Neural cell (in vitro differentiated cells): Measurements from ENCODE around the gene SPATA31E1. TPM values are rescaled to one million over a fixed set of nuclear protein-coding genes. Genes with fewer than 3 reads are reported as not detected.

Experiments used
- H2AFZ ChIP-seq: fragments of 200-600, 300-800 bp; sonication (generic), shearing (Covaris generic); 2 replicates; pipeline ENCODE4 v1.6.0; 2014; ENCODE audit warnings: low read depth, mild to moderate bottlenecking, antibody characterized with exemption, low read length, moderate library complexity
- H3F3A ChIP-seq: fragments of 200-600 bp; shearing (Covaris generic); 2 replicates; pipeline ENCODE4 v1.6.1; 2016; ENCODE audit warnings: mild to moderate bottlenecking, moderate library complexity, mixed read lengths, antibody characterized with exemption, low read length; ENCODE audit not compliant: insufficient read depth, poor library complexity, severe bottlenecking
- H3K27ac ChIP-seq: fragments of 200-600, 300-800 bp; sonication (generic), shearing (Covaris generic); 2 replicates; pipeline ENCODE4 v1.5.1; 2014; ENCODE audit warnings: mild to moderate bottlenecking, low read length, moderate library complexity
- H3K27me3 ChIP-seq: fragments of 300-800, 200-600 bp; sonication (generic), shearing (Covaris generic); 2 replicates; pipeline ENCODE4 v1.6.0; 2014; ENCODE audit warnings: mild to moderate bottlenecking, low read depth, low read length, moderate library complexity; ENCODE audit not compliant: insufficient read depth
- H3K36me3 ChIP-seq: fragments of 300-800, 200-600 bp; sonication (generic), shearing (Covaris generic); 2 replicates; pipeline ENCODE4 v1.5.1; 2014; ENCODE audit warnings: mild to moderate bottlenecking, antibody characterized with exemption, low read length, moderate library complexity; ENCODE audit not compliant: insufficient read depth
- H3K4me2 ChIP-seq: fragments of 300-800, 200-600 bp; sonication (generic), shearing (Covaris generic); 2 replicates; pipeline ENCODE4 v1.6.0; 2014; ENCODE audit warnings: mild to moderate bottlenecking, low read length
- H3K4me3 ChIP-seq: fragments of 300-800, 200-600 bp; sonication (generic), shearing (Covaris generic); 2 replicates; pipeline ENCODE4 v1.5.1; 2014; ENCODE audit warnings: mild to moderate bottlenecking, low read length, moderate library complexity
- H3K79me2 ChIP-seq: fragments of 200-600 bp; shearing (Covaris generic); replicated peaks from 2 replicates; pipeline ENCODE4 v1.6.0; 2014; ENCODE audit warnings: mild to moderate bottlenecking, low read length, moderate library complexity; ENCODE audit not compliant: insufficient read depth
- H3K9ac ChIP-seq: fragments of 300-800, 200-600 bp; sonication (generic), shearing (Covaris generic); 2 replicates; pipeline ENCODE4 v1.6.1; 2016; ENCODE audit warnings: mild to moderate bottlenecking, low read length, mixed read lengths
- H3K9me2 ChIP-seq: fragments of 200-600 bp; shearing (Covaris generic); 2 replicates; pipeline ENCODE4 v1.6.1; 2016; ENCODE audit warnings: mild to moderate bottlenecking, low read length, mixed read lengths; ENCODE audit not compliant: insufficient read depth
- H3K9me3 ChIP-seq: fragments of 200-600, 300-800 bp; sonication (generic), shearing (Covaris generic); 2 replicates; pipeline ENCODE4 v1.6.1; 2016; ENCODE audit warnings: mild to moderate bottlenecking, mixed run types, low read length, moderate library complexity, mixed read lengths
- H4K20me1 ChIP-seq: fragments of 200-600 bp; shearing (Covaris generic); 2 replicates; pipeline ENCODE4 v1.6.1; 2016; ENCODE audit warnings: mild to moderate bottlenecking, mixed run types; ENCODE audit not compliant: insufficient read depth
- EP300 ChIP-seq: fragments of 450-650 bp; conservative IDR thresholded peaks from 2 replicates; pipeline ENCODE4 v1.6.1; 2014; ENCODE audit warnings: antibody characterized with exemption, mild to moderate bottlenecking, moderate library complexity; ENCODE audit not compliant: poor library complexity, severe bottlenecking
- EZH2 ChIP-seq: fragments of 200-600, 300-800 bp; shearing (Covaris generic), sonication (generic); IDR thresholded peaks from 2 replicates; pipeline ENCODE4 v1.6.1; 2014; ENCODE audit warnings: antibody characterized with exemption, low read length, borderline replicate concordance, mild to moderate bottlenecking; ENCODE audit not compliant: insufficient read depth, poor library complexity, severe bottlenecking
- MXI1 ChIP-seq: fragments of 450-650 bp; conservative IDR thresholded peaks from 2 replicates; pipeline ENCODE4 v1.6.1; 2014; ENCODE audit warnings: antibody characterized with exemption, mild to moderate bottlenecking; ENCODE audit not compliant: poor library complexity, severe bottlenecking
- POLR2AphosphoS5 ChIP-seq: IDR thresholded peaks from 2 replicates; pipeline ENCODE4 v1.6.1; 2012
- RAD21 ChIP-seq: fragments of 450-650 bp; conservative IDR thresholded peaks from 2 replicates; pipeline ENCODE4 v1.6.1; 2014; ENCODE audit warnings: antibody characterized with exemption, mild to moderate bottlenecking, moderate library complexity
- SMC3 ChIP-seq: fragments of 450-650 bp; conservative IDR thresholded peaks from 2 replicates; pipeline ENCODE4 v1.6.1; 2014; ENCODE audit warnings: antibody characterized with exemption, mild to moderate bottlenecking, moderate library complexity; ENCODE audit not compliant: poor library complexity
- TAF1 ChIP-seq: IDR thresholded peaks from 2 replicates; pipeline ENCODE4 v1.6.1; 2012; ENCODE audit warnings: low read depth
- polyA plus RNA-seq: library from polyadenylated mRNA; depleted of rRNA; stranded (reverse); fragments of >200 nt; gene quantifications from 2 replicates; pipeline ENCODE4 v1.2.3, GENCODE V29; 2014
- TF ChIP-seq, protein P1 (sequence below): fragments of 450-650 bp; IDR thresholded peaks from 2 replicates; pipeline ENCODE4 v1.5.1; 2014; ENCODE audit warnings: antibody characterized with exemption, mild to moderate bottlenecking, moderate library complexity; ENCODE audit not compliant: poor library complexity, severe bottlenecking
- TF ChIP-seq, protein P2 (sequence below): IDR thresholded peaks from 2 replicates; pipeline ENCODE4 v1.6.1; 2012; ENCODE audit warnings: borderline replicate concordance

The SPATA31E1 gene
- polyA plus RNA-seq, 1 donor from 2014 or later = not detected

DNA sequence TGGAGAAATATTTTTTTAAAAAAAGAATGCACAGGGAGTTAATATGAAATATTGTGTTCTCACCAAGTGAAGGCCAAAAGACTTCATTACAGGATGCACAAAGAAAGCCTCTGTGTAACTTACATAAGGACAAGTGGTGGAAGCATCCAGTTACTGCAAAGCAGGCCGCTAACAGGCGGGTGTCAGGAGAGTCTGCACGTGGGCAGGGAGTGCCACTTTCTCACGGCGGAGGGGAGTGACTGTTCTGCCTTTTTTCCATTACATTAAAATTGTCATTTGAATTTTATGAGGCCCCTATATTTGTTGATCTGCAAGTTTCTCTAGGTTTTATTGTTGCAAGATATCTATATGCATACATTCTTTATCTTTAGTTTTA lies 28.1 kb upstream of the SPATA31E1 start:
- Histone ChIP-seq H3K9ac (no peak overlapping the region), H3K36me3 (no peaks in the 10 kb centered on the region), H3K9me3 (no peaks in the 10 kb centered on the region), H3K27ac (no peak overlapping the region), H3K79me2 (no peaks in the 10 kb centered on the region), H3K4me3 (no peak overlapping the region), H4K20me1 (no peaks in the 10 kb centered on the region), H3F3A (no peaks in the 10 kb centered on the region), H3K9me2 (no peaks in the 10 kb centered on the region), H3K4me2 (no peak overlapping the region), H3K27me3 (no peaks in the 10 kb centered on the region), H2AFZ (no peak overlapping the region)
- TF ChIP-seq SMC3 = no peak
- TF ChIP-seq EZH2 = no peak
- no peak for TF ChIP-seq EP300
- TF ChIP-seq, protein P1, sequence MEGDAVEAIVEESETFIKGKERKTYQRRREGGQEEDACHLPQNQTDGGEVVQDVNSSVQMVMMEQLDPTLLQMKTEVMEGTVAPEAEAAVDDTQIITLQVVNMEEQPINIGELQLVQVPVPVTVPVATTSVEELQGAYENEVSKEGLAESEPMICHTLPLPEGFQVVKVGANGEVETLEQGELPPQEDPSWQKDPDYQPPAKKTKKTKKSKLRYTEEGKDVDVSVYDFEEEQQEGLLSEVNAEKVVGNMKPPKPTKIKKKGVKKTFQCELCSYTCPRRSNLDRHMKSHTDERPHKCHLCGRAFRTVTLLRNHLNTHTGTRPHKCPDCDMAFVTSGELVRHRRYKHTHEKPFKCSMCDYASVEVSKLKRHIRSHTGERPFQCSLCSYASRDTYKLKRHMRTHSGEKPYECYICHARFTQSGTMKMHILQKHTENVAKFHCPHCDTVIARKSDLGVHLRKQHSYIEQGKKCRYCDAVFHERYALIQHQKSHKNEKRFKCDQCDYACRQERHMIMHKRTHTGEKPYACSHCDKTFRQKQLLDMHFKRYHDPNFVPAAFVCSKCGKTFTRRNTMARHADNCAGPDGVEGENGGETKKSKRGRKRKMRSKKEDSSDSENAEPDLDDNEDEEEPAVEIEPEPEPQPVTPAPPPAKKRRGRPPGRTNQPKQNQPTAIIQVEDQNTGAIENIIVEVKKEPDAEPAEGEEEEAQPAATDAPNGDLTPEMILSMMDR = no peak
- TF ChIP-seq POLR2AphosphoS5 = no peak
- no peak for TF ChIP-seq RAD21
- TF ChIP-seq MXI1 = no peak
- no peak for TF ChIP-seq TAF1
- TF ChIP-seq, protein P2, sequence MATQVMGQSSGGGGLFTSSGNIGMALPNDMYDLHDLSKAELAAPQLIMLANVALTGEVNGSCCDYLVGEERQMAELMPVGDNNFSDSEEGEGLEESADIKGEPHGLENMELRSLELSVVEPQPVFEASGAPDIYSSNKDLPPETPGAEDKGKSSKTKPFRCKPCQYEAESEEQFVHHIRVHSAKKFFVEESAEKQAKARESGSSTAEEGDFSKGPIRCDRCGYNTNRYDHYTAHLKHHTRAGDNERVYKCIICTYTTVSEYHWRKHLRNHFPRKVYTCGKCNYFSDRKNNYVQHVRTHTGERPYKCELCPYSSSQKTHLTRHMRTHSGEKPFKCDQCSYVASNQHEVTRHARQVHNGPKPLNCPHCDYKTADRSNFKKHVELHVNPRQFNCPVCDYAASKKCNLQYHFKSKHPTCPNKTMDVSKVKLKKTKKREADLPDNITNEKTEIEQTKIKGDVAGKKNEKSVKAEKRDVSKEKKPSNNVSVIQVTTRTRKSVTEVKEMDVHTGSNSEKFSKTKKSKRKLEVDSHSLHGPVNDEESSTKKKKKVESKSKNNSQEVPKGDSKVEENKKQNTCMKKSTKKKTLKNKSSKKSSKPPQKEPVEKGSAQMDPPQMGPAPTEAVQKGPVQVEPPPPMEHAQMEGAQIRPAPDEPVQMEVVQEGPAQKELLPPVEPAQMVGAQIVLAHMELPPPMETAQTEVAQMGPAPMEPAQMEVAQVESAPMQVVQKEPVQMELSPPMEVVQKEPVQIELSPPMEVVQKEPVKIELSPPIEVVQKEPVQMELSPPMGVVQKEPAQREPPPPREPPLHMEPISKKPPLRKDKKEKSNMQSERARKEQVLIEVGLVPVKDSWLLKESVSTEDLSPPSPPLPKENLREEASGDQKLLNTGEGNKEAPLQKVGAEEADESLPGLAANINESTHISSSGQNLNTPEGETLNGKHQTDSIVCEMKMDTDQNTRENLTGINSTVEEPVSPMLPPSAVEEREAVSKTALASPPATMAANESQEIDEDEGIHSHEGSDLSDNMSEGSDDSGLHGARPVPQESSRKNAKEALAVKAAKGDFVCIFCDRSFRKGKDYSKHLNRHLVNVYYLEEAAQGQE = no peak

DNA sequence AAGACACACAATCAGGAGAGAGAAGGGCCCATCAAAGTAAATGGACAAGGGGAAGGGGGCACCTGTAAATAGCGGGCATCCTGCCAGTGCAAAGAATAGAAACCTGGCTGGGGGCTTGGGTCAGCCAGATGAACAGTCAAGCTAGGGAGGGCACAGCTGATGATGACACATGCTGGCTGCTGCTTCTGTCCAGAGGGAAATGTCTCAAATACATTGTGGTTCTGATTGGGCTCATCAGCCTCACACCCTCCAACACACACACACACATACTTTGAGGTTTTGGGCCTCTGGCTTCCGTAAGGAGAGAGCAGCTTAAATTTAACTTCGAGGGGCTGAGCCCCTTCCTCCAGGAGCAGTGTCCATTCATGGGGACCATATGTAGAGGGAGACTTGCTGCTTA lies 27.6 kb upstream of the SPATA31E1 start:
- Histone ChIP-seq H3K4me3 (no peak overlapping the region), H3K27ac (no peak overlapping the region), H3K9me3 (no peaks in the 10 kb centered on the region), H3K9me2 (no peaks in the 10 kb centered on the region), H3K4me2 (no peak overlapping the region), H3K9ac (no peak overlapping the region), H4K20me1 (no peaks in the 10 kb centered on the region), H3F3A (no peaks in the 10 kb centered on the region), H2AFZ (no peak overlapping the region), H3K79me2 (no peaks in the 10 kb centered on the region), H3K36me3 (no peaks in the 10 kb centered on the region), H3K27me3 (no peaks in the 10 kb centered on the region)
- TF ChIP-seq EZH2 (no peak), RAD21 (no peak), POLR2AphosphoS5 (no peak)
